HepG2 (cell line): ENCODE measurements around the gene CDH2. TPM values are rescaled to one million over a fixed set of nuclear protein-coding genes. Genes with fewer than 3 reads are reported as not detected.

Source experiments
- ARID3A ChIP-seq: IDR thresholded peaks from 2 replicates; pipeline ENCODE4 v1.6.1; 2012; ENCODE audit warnings: low read depth, low read length, improper control_type of control experiment
- ATF5 ChIP-seq: sonication (generic); formaldehyde crosslinking; IDR thresholded peaks from 2 replicates; pipeline ENCODE4 v1.4.0; 2020; ENCODE audit warnings: mild to moderate bottlenecking, low read depth, missing genetic modification reagents
- BRD4 ChIP-seq: sonication (generic); formaldehyde crosslinking; IDR thresholded peaks from 2 replicates; pipeline ENCODE4 v1.4.0; 2020; ENCODE audit warnings: missing genetic modification reagents
- EEA1 ChIP-seq: sonication (generic); formaldehyde crosslinking; IDR thresholded peaks from 2 replicates; pipeline ENCODE4 v1.5.1; 2020; ENCODE audit warnings: mild to moderate bottlenecking, missing genetic modification reagents, borderline replicate concordance
- GATAD2A ChIP-seq: IDR thresholded peaks from 2 replicates; pipeline ENCODE4 v1.6.1; 2016
- HMGXB4 ChIP-seq, 2 experiments: sonication (generic) in 1 of 2; formaldehyde crosslinking in 1 of 2; IDR thresholded peaks; 2 replicates each; pipeline versions ENCODE4 v1.4.0 to v1.6.1; 2018 to 2020; ENCODE audit warnings: missing genetic modification reagents in 2 of 2, borderline replicate concordance in 1 of 2, low read depth in 1 of 2, mild to moderate bottlenecking in 1 of 2, missing biosample characterization in 1 of 2
- HNRNPUL1 ChIP-seq: fragments of 200-400 bp; formaldehyde crosslinking; IDR thresholded peaks from 2 replicates; pipeline ENCODE4 v1.6.1; 2017; ENCODE audit warnings: low read depth, mild to moderate bottlenecking, low read length, moderate library complexity
- HOXA5 ChIP-seq: sonication (generic); formaldehyde crosslinking; IDR thresholded peaks from 2 replicates; pipeline ENCODE4 v1.4.0; 2020; ENCODE audit warnings: missing genetic modification reagents
- NFAT5 ChIP-seq: sonication (generic); formaldehyde crosslinking; IDR thresholded peaks from 2 replicates; pipeline ENCODE4 v1.4.0; 2020; ENCODE audit warnings: missing genetic modification reagents
- NFE2L1 ChIP-seq: sonication (generic); formaldehyde crosslinking; IDR thresholded peaks from 2 replicates; pipeline ENCODE4 v1.4.0; 2020; ENCODE audit warnings: missing genetic modification reagents, mild to moderate bottlenecking, borderline replicate concordance
- SIN3A ChIP-seq: IDR thresholded peaks from 2 replicates; pipeline ENCODE4 v1.6.1; 2011; ENCODE audit warnings: low read depth, mild to moderate bottlenecking, control low read depth, low read length, borderline replicate concordance
- SP4 ChIP-seq: sonication (generic); formaldehyde crosslinking; IDR thresholded peaks from 2 replicates; pipeline ENCODE4 v1.8.1; 2023; ENCODE audit warnings: mild to moderate bottlenecking, missing genetic modification reagents
- TIGD3 ChIP-seq: sonication (generic); formaldehyde crosslinking; IDR thresholded peaks from 2 replicates; pipeline ENCODE4 v1.5.1; 2020; ENCODE audit warnings: mild to moderate bottlenecking, missing genetic modification reagents, borderline replicate concordance
- ZBTB3 ChIP-seq: sonication (generic); formaldehyde crosslinking; IDR thresholded peaks from 2 replicates; pipeline ENCODE4 v1.4.0; 2020; ENCODE audit warnings: low read depth, mild to moderate bottlenecking, moderate library complexity, missing genetic modification reagents, borderline replicate concordance
- ZNF20 ChIP-seq: sonication (generic); formaldehyde crosslinking; IDR thresholded peaks from 2 replicates; pipeline ENCODE4 v1.4.0; 2020; ENCODE audit warnings: mild to moderate bottlenecking, moderate library complexity, missing genetic modification reagents
- ZNF350 ChIP-seq: sonication (generic); formaldehyde crosslinking; IDR thresholded peaks from 2 replicates; pipeline ENCODE4 v1.4.0; 2020; ENCODE audit warnings: mild to moderate bottlenecking, low read depth, missing genetic modification reagents, borderline replicate concordance
- ZNF746 ChIP-seq: sonication (generic); formaldehyde crosslinking; IDR thresholded peaks from 2 replicates; pipeline ENCODE4 v1.8.0; 2022; ENCODE audit warnings: mild to moderate bottlenecking, missing genetic modification reagents
- polyA plus RNA-seq, 8 experiments: library from polyadenylated mRNA; depleted of rRNA in 3 of 8; stranded (reverse) in 7 of 8; unstranded in 1 of 8; fragments of >200 nt; fragmentation: Illumina TruSeq in 4 of 8; extraction: Trizol in 4 of 8; gene quantifications; 2 replicates each; pipeline versions ENCODE4 v1.2.1 to v1.2.3, GENCODE V29; 2011 to 2016; ENCODE audit warnings: low read depth in 4 of 8, missing spikeins in 1 of 8, mixed read lengths in 1 of 8; ENCODE audit not compliant: insufficient read depth in 1 of 8
- total RNA-seq, 5 experiments: library from RNA; depleted of rRNA; stranded (reverse); fragments of >200 nt; fragmentation: Illumina TruSeq; extraction: Trizol; gene quantifications; 2 replicates each; pipeline ENCODE4 v1.2.3, GENCODE V29; 2016; ENCODE audit warnings: low read depth in 1 of 5

CDH2 gene
- total and polyA plus RNA-seq, 2 of the 13 experiments (the other 11 are each of a cell fraction or from before 2014, with no cell fraction given): 18.6 to 36.1 TPM

GRCh38 chr18:28176948-28177827, at the start of gene CDH2 (continued):
- no peak for TF ChIP-seq TIGD3 (CRISPR knock-in tag)
- no peak for TF ChIP-seq ARID3A
- no peak for TF ChIP-seq HNRNPUL1
- no peak for TF ChIP-seq ZNF20
- TF ChIP-seq EEA1 (CRISPR knock-in tag): no peak
- TF ChIP-seq ZNF746: no peak
- no peak for TF ChIP-seq ZBTB3 (CRISPR knock-in tag)
- peak in 1 of 2 experiments; percentile 73; a peak in 2 of 4 replicates for TF ChIP-seq HMGXB4 (CRISPR knock-in tag; IDR thresholded peaks at IDR 0.05; ENCODE audit: borderline replicate concordance in 1 of 2, low read depth in 1 of 2)
- TF ChIP-seq BRD4 (CRISPR knock-in tag): no peak
- TF ChIP-seq ZNF350 (CRISPR knock-in tag): no peak
- TF ChIP-seq SIN3A: no peak
- no peak for TF ChIP-seq NFAT5 (CRISPR knock-in tag)
- TF ChIP-seq HOXA5: peak; percentile 35; the same call in 1 of the 2 replicates
- TF ChIP-seq NFE2L1 (CRISPR knock-in tag): no peak
- TF ChIP-seq GATAD2A (CRISPR knock-in tag): 0 out of 2 replicates have a peak, but pooled peaks have one; percentile 12
- TF ChIP-seq SP4: no peak
- no peak for TF ChIP-seq ATF5 (CRISPR knock-in tag)
